Mucosa of gallbladder (tissue), 1 donor: ENCODE measurements around the gene HTT. TPM values are rescaled to one million over a fixed set of nuclear protein-coding genes. Genes with fewer than 3 reads are reported as not detected.

Experiments used
- DNase-seq: peaks from one replicate; pipeline ENCODE4 v3.0.0-alpha.2; 2020; ENCODE audit warnings: low spot score
- total RNA-seq: library from RNA; stranded (reverse); gene quantifications from one replicate; pipeline ENCODE4 v1.2.1, GENCODE V29; 2021
- donor health status: DM: no; HTN: no; CAD: no.

HTT gene
- total RNA-seq, 1 donor from 2014 or later, result 51.6 TPM

DNA sequence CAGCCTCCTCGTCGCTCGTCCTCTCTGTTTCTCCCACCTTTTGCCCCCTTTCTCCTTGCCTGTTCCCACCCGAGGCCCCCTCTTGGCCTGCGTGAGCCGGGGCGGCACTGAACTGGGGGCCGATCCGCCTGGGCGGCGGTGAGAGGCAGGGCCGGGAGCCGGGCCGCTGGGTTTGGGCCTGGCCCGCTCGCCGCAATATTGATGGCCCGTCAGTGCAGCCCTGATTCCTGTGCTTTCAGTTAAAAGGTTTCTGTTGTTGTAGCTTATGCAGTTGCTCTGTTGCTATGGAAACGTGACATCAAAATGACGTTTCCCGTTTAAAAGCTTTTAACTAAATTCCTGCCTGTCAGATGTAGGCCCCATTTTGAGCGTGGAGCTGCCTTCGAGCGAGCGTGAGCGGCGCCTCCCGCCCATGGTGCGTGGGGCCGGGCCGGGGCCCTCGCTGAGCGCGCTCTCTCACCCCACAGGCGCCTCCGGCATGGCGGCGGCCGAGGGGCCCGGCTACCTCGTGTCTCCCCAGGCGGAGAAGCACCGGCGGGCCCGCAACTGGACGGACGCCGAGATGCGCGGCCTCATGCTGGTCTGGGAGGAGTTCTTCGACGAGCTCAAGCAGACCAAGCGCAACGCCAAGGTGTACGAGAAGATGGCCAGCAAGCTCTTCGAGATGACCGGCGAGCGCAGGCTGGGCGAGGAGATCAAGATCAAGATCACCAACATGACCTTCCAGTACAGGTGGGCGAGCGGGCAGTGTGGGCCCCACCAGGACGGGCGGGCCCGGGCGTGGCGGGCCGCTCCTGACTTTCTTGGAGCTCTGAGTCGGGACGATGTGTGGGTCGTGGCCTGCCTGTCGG lies 174.6 kb downstream of the HTT start, which contains the start of gene MSANTD1:
Gene MSANTD1, plus strand, starts transcription at position 349 of the 851 bp plus-strand sequence. Its CDS starts 64 bp downstream, at position 413.
- DNase-seq, result no peak

DNA sequence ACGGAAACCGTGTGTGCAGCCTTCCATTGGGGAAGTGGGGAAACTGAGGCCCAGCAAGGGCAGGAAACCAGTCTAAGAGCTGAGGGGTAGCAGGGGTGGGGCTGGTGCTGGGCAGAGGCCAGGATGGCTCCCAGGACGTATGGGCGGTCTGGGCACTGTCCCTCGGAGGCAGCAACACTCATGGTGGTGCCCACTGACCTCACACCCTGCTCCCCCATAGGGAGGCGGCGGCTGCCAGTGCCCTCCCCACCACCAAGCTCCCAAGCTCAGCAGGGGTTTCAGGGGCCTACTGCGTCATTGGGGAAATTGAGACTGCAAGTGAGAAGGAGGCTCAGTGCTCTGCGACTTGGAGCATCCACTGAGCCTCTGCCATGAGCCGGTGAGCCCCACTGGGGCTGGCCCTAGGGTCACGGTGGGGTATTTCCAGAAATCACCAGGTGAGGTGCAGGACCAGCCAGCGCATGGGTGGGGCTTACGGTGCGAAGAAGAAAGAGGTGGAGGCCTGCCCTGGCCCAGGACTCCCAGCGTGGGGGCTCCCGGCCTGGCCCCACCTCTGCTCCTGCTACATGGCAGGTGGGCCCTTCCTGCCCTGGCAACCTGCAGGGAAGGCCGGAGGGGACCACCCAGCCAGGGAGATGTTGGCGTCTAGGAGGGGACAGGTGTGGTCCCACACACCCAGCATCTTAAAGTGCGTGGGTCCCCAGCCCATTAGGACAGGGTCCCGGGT lies 175.4 kb downstream of the HTT start:
- DNase-seq, result no peak

DNA sequence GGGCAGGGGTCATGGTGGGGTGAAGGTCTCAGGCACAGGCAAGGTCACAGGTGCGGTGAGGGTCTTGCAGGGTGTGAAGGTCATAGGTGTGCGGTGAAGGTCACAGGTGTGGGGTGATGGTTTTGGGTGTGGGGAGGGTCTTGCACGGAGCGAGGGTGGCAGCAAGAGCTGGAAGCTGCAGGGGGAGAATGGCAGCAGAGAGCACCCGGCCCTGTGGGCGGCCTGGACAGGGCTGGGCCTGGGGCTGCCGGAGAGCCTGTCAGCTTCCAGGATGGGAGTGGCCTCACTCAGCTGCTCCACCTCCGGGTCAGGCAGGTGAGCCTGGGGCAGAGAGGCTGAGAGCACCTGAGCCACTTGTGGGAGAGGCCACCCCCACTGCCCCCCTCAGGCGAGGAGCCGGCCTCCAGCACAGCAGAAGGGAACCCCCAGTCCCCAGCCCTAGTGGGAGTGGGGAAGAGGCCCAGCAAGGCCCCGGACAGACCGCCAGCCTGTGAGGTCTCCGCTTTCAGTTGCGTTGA lies 176.0 kb downstream of the HTT start:
- DNase-seq, result no peak

DNA sequence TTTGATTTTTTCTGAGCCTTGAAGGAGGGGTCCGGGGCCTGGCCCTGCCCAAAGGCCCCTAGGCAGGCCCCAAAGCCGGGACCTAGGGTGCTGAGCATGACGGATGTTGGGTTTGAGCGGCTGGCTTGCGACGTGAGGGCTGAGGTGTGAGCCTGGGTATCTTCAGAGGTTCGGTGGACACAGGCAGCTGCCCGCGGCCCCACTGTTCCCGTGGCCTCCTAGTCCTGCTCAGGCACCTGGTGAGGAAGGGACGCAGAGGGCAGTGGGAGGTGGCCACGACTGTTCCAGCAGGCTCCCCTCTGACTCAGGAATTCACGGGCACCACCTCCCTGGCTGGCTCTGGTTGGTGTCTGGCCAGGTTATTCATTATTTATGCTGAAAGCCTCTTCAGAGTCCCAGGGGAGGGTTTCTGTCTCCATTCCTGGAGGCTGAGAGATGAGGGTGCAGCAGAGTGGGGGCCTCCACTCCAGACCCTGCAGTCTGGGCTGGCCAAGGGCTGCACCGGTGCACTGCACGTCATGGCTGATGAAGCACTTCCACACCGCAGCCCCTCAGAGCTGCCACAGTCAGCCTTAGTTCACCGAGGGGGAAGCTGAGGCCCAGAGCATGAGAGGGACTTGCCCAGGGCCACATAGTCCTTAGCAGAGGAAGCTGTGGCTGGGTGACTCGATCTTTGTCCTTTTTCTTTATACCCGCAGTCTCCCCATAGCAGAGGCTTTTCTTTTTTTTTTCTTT lies 176.6 kb downstream of the HTT start:
- no peak for DNase-seq

DNA sequence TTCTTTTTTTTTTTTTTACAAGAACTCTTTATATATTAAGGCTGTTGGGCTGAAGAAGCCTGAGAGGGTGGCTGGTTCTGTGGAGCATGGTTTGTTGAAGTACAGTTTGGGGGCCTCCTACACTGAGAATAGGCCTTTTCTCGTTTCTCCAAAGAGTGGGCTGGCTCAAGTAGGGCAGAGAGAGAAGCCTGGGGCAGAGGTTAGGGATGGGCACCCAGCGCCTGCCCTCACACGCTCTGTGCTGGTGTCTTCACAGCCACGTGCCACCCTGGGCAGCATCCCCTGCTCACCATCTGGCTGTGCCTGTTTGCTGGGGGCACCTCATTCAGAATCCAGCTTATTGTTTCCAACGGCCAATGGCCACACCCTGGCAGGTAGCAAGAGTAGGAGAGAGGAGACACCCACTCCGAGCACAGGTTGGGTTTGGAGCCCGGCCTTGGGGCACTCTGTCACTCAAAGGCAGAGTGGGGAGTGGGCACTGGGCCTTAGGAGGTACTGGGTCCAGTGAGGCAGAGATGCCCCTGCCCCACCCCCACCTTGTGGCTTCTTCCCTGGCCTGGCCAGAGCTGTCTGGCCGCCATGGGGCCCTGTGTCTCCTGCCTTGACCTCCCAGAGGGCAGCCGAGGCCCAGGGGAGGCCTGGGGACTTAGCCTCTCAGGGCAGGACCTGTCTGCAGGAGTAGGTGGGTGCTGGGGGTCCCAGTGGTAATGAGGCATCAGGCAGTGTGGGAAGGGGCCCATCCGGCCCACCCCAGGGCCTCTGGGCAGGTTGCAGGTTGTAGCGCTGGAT lies 177.4 kb downstream of the HTT start:
- DNase-seq, result no peak

DNA sequence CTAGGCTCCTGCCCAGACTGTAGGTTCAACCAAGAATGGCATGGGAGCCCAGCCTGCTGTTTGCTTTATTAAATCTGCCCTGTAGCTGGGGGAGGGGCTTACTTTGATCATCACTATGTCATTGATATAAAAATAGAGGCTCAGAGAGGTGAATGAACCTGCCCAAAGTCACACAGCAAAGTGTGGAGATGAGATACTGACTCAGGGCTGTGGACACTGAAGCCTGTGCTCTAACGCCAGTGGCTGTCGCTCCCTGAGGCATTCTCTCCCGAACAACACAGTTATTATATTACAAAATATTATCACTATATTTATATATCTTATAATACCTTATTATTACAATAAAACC lies 178.0 kb downstream of the HTT start:
- DNase-seq, result no peak

DNA sequence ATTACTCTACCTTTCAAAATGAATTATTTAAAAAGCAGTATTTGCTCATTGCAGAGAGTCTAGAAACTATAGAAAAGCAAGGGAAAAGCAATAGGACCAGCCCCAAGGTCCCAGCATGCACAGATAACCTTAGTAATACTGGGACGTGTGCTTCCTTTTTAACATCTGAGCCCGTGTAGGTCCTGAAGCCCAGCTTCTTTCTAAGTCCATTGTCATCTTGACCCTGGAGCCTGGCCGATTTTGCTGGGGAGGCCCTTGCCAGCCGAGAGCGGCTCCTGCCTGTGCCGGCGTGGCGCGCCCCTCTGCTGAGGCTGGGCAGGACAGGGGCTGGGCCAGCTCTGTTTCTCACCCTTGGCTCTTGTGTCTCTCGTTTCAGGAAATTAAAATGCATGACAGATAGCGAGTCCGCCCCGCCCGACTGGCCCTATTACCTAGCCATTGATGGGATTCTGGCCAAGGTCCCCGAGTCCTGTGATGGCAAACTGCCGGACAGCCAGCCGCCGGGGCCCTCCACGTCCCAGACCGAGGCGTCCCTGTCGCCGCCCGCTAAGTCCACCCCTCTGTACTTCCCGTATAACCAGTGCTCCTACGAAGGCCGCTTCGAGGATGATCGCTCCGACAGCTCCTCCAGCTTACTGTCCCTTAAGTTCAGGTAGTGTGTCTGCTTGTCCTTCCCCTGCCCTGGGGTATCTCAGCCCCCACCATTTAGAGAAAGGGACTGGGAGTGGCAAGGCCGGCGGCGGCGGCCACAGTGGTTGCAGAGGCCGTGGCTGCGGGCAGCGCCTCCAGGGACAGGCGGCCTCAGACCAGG lies 178.6 kb downstream of the HTT start:
- no peak for DNase-seq

DNA sequence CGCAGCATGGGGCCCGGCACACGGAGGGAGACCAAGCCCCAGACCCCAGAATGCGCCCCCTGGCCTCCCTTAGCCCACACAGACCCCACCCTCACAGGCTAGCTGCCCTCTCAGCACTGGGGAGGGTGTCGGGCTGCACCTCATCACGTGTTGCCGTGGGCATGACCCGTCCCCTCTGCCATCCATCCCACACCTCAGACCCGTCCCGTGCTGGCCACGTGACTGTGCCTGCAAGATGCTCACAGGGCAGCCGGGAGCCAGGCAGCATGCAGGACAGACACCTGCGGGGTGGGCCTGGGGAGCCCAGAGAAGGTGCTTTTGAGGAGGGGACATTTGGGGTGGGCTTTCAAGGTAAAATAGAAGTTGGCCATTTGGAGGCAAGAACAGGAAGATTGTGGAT lies 179.3 kb downstream of the HTT start:
- DNase-seq, result no peak

DNA sequence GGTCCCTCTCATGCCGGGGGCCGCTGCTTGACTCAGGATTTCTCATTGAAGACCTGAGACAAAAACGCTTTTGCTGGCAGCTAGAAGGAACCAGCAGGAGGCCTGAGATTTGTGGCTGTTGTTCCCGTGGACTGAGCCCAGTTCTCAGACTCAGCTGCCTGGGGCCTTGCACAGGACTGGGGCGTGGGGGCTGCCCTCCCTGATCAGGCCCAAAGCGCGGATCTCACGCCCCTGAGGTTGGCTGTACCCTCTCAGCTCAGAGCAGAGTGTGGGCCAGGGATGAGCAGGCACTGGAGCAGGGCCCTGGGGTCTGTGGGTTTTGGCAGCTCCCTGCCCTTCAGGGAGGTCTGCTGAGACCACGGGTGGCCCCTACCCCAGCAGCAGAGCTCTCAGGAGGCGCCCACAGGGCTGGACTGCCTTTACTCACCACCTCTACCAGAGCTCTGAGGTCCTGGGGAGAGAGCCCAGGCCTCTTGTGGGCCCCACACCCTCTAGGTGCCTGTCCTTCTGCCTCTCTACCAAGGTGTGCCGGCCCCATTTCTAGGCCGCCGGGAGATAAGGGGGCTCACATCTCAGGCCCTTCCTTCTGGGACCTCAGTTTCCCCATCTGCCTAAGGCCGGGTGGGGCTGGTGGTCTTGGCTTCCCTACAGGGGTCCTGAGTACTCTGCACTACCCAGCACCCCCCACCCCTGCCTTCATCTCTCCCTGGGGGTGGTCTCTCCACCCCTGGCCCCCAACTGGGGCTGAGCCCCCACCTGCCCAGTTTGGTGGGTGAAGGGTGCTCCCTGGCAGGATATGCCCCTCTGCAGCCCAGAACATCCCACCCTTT lies 180.0 kb downstream of the HTT start:
- DNase-seq, result no peak

DNA sequence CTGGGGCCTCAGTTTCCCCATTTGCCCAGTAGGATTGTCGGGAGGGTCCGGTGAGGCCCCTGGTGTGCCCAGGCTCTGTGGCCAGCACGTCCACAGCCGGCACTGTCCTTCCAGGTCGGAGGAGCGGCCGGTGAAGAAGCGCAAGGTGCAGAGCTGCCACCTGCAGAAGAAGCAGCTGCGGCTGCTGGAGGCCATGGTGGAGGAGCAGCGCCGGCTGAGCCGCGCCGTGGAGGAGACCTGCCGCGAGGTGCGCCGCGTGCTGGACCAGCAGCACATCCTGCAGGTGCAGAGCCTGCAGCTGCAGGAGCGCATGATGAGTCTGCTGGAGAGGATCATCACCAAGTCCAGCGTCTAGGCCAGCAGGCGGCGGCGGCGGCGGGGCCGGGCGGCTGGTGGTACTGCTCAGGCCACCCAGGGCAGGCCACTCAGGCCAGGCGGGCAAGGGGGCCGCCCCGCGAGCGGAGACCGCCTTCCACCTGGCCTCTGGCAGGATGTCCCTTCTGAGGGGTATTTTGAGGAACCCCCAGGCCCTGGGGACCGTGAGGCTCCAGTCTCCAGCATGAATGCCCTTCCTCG lies 181.2 kb downstream of the HTT start:
- DNase-seq, result no peak

DNA sequence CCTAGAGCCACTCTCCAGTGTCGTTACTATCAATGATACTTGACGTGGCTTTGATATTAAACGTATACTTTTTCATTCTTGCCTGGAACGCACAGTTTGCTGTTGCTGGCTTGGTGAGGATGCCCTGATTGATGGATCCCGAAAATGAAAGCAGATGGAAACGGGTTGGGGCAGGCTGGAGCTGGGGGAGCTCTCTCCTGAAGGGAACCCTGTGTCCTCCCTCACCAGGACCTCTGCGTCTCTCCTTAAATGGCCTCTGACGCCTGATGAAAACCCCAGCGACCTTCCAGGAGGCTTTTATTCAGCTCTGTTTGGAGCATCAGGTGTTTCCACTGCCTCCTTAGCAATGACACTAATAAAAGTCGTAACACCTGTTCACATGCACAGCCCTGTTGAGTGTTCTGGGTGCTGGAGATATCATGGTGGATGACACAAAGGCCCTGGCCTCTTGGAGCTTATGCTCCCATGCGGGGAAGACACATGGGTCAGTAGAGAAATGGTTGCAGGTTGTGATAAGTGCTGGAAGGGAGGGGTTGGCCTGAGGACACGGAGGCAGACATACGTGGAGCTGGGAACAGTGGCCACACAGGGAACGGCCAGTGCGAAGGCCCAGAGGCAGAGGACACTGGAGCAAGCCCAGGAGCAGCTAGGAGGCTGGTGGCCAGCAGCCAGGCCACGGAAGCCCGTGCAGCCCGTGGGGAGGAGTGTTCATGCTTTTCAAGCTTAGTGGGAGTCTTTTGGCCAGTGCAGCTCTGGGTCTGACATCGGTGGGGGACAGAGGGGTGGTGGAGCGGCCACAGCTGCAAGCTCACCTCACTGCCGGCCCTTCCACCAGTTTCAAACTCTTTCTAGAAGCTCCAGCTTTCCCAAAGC lies 182.0 kb downstream of the HTT start:
- no peak for DNase-seq

DNA sequence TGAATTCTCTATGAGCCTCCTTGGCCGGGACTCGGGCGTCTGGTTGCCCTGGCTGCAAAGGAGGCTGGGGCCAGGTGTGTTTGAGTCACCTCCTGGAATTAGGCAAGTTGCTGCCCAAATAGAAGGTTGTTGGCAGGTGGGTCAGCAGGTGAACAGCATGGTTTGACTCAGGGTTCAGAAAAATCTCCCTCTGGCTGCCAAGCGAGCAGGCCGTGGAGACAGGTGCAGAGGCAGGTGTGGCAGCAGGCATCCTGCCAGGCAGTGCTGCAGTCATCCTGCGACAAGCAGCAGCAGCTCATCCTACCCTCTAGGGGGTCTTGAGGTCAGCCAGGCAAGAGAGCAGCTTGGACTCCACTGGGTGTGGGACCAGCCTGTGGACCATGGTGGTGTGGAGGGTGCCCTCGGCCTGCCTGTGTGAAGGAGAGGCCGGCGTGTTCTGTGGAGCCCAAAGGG lies 182.6 kb downstream of the HTT start:
- no peak for DNase-seq

DNA sequence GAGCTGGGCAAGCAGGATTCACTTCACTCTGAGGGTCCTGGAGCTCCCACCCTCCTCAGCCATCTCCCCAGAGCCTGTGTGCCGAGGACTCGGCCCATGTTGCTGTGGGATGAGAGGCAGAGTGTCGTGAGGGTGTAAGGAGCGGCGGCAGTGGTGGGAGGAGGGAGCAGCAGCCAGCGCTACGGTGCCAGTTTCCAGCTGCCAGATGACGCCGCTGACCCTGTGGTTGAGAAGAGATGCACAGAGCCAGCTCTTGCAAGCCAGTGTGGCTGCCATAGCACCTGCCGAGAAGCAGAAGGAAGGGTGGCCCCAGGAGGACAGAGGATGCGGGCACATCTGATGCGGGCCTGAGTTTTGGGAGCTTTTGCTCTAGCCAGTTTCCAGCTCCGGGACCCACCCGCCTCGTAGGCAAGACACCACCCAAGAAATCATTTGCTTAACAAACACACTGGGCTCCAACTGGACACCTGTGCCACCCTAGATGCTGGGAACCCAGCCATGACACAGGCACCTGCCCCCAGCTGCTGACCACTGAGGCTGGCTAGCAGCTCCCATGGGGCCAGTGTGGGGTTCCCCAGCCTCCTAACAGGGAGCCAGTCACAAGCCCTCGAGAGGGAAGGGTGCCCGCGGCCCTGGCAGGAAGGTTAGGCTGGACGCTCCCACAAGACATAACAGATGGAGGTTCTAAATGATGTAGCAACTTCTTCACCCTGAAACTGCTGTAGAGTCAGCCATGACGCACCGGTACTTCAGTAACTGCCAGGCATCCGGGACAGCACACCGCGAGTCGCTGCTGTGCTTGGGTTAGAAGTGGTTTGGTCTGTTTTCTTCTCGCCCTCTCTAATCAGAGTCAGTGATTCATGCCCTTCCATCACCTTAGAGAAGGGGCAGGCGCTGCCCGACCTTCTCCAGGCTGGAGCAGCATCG lies 183.3 kb downstream of the HTT start:
- no peak for DNase-seq

DNA sequence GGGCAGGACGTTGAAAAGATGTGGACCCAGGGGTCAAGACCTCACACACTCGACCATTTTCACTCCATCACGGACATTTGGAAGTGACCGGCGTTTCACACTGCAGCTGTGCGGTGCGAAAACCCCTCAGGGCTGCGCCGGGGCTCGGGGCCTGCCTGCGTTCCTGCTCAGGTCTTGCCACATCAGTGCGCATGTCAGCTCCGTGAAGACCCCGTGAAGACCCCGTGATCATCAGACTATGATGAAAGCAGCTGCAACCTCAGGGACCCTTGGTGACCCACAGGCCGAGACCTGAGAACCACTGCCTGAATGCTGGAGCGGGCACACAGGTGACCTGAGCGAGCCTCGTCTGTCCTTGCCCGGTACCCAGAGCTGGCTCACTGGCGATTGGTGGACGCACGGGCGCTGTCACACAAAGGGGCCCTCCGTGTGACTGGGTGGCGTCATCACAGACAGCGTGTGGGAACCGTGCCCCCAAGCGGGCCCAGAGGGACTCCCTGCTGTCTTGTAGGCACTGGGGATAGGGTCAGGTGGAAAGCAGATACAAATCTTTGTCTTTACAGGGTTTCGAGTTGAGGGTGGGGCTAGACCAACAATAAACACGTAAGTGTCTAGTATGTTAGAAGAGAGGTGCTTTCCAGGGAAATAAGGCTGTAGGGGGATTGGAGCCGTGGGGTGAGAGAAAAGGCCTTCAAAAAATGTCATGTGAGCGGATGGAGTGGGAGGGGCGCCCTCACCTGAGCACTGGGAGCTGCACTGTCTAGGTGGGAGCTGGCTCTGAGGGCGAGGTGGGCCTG lies 187.1 kb downstream of the HTT start:
- no peak for DNase-seq

DNA sequence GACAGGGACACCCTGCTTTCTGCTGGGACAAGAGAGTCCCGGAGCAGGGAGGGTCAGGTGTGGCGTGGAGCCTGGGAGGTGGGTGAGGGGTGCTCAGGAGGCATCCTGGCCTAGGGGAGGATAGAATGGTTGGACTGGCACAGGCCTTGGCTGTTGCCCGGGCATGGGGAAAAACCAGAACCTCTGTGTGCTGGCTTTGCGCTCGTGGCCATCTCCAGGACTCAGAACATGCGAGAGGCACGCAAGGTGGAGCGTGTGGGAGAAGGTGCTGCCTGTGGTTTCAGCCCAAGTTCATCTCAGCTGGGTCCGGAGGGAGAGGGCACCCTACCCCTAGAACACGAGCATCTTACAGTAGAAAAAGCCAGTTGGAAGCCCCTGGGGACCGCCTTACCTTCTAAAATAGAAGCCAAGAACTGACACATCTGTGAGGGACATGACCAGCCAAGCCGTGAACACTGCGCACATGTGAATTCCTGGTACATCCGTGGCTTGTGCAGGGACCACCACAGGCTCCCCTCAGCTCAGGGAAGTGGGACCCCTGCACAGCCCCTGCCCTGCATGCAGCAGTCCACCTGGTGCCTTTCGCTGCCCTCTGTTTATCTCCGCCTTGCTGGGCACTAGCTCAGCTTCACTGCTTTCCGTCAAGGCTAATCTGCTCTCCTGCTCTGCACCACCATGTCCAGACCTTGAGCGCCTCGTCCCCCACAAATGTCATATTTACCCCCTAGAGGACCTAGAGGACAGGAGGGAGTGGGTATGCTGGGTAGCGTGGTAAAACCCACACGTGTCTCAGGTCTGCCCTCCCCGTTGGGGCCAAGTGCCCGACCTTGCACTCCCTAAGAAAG lies 187.9 kb downstream of the HTT start:
- no peak for DNase-seq
